DMS79 treated with DMSO at 0.1 percent for 48 hours (cell line): ENCODE measurements around the gene DHX34.
"Not testable (repeated sequence)": the region's sequence is repeated elsewhere in the genome, so short reads cannot be mapped to it uniquely, and the experiment has no call there.

Experiments
- DNase-seq: peaks from one replicate; lab custom pipeline; 2025; lab: John Stamatoyannopoulos, UW

Gene DHX34

DNA sequence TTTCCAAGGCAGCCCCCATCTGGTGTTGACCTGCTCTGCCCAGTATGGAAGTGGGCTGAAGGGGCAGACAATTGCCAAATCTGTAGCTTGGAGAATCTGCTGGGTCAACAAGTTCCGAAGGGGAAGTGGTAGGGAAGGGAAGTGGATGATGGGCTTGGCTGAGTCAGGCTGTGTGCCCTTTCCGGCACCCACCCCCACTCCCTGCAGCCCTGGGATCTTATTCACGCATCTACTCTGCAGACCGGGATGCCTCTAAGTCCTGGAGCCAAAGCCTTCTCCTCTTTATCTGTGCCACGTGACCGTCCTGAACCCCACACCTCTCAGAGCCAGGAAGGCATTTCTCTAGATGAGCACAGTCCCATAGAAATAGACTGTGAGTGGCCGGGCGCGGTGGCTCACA is 24.6 kb upstream of the DHX34 start:
- DNase-seq, result no peak

DNA sequence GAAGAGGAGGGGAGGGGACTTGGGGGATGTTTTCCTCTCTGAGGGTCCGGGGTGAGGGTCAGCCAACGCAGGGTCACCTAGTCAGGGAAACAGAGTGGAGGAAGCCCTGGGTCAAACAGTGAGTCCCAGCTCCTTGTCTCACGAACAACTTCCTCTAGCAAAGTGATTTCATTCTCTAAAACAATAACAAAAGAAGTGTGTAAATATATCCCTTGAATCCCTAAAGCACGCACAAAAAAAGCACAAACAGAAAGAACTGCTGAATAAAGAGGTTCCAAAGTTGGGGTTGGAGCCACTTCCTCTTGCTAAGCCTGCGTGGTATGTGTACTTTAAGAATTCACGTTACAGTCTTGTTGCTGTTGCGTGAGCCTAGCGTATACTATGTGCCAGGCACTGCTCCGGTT is 18.6 kb upstream of the DHX34 start:
- DNase-seq, result no peak

DNA sequence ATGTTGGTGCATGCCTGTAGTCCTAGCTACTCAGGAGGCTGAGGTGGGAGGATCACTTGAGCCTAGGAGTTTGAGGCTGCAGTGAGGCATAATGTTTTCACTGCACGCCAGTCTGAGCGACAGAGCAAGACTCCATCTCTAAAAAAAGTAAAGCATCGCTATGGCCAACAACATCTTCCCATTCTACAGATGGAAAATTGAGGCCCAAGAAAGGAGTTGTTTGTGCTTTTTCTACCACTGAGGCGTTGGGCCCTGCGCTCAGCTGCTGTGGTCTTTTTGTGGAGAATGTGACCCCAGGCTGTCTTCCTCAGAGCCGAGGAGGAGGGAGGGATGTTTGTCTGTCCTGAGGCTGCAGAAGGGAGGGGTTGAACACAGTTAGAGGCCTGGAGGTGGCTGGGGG is 17.6 kb upstream of the DHX34 start:
- DNase-seq, result no peak

DNA sequence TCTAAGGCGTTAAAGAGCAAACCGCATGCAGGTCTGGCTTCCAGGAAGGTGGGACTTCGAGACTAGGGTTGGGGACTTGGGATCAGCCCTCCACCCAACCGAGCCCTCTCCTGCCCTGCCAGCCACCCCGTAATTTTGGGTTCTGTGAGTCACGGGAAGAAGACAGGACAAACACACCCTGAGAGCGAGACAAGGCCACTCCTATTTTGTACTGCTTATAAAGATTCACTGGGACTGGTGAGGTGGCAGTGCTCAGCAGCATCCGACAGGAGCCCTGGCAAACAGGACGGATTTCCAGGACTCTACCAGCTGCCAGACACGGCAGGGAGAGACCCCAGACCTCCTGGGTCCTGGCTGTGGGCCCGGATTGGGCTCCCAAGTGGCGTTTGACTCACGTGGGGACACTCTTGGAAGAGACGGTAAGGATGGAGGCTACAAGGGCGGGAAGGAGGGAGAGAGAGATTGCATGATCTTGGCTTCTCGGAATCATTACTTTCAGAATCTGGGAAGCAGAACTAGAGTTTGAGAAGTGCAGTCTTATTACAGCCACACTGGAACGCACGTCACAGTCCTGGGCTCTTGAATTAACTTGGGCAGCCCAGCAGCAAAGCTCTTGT is 17.1 kb upstream of the DHX34 start, which contains the start of gene C5AR2:
Gene C5AR2 (plus strand): TSS at position 245 of the 617 bp plus-strand sequence. CDS start 8,625 bp downstream, outside the sequence.
- DNase-seq, result no peak

- peak; percentile 12 for DNase-seq
These were observed 12.1 kb upstream of the DHX34 start for GRCh38 chr19:47336765-47337718.

- DNase-seq, result no peak
These were observed 9.8 kb upstream of the DHX34 start for GRCh38 chr19:47339196-47339880.

GRCh38 chr19:47340477-47341208 is 8.5 kb upstream of the DHX34 start:
- no peak for DNase-seq

DNA sequence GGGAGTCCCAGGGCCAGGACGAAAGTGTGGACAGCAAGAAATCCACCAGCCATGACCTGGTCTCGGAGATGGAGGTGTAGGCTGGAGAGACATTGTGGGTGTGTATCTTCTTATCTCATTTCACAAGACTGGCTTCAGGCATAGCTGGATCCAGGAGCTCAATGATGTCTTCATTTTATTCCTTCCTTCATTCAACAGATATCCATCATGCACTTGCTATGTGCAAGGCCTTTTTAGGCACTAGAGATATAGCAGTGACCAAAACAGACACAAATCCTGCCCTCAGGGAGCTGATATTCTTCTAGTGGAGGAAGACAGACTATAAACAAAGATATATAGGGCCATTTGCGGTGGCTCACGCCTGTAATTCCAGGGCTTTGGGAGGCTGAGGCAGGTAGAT is 7.4 kb upstream of the DHX34 start:
- DNase-seq, result no peak

- DNase-seq, result no peak
These were observed 5.8 kb upstream of the DHX34 start for GRCh38 chr19:47343194-47343802.

DNA sequence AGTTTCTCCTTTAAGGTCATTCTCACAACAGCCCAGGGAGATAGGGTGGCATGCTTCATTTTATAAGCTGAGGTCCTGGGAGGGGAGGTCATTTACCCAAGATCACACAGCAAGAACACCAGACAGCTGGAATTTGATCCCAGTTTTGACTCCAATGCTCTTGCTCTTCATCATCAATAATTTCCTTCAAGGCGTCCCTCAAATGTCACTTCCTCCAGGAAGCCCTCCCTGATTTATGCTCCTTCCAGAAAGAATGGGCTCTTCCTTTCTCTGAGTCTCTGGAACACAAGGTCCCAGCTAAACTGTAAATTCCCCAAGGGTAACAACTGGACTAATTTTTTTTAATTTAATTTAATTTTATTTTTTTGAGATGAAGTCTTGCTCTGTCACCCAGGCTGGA is 4.7 kb upstream of the DHX34 start:
- DNase-seq, result no peak

DNA sequence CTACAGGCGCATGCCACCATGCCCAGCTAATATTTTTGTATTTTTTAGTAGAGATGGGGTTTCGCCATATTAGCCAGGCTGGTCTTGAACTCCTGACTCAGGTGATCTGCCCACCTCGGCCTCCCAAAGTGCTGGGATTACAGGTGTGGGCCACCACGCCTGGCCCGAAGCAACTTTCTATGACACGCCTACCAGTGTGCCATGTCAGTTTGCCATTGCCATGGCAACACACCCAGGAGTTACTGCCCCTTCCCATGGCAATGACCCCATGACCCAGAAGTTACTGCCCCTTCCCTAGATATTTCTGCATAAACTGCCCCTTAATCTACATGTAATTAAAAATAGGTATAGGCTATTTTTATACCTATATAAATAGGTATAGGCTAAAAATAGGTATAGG is 3.1 kb upstream of the DHX34 start:
- not testable (repeated sequence) for DNase-seq

- DNase-seq, result no peak
These were observed 1.5 kb downstream of the DHX34 start for GRCh38 chr19:47350630-47351029.

DNA sequence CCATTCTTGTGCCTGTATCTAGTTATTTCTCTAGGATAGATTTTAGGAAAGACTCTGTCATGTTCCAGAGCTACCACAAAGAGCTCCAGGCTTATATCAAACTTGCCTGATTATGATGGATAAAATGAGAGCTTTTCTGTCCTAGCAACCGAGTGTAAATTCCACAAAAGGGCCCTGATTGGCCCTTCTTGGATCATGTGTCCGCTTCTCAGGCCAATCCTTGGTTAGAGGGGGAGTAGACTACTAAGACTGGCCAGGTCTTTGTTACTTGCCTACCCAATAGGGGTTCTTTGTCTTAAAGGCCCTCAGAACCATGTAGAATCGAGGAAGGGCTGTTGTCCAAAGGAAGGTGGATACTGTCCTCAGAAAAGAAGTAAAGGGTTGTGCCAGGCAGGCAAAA is 2.4 kb downstream of the DHX34 start:
- DNase-seq, result no peak

DNA sequence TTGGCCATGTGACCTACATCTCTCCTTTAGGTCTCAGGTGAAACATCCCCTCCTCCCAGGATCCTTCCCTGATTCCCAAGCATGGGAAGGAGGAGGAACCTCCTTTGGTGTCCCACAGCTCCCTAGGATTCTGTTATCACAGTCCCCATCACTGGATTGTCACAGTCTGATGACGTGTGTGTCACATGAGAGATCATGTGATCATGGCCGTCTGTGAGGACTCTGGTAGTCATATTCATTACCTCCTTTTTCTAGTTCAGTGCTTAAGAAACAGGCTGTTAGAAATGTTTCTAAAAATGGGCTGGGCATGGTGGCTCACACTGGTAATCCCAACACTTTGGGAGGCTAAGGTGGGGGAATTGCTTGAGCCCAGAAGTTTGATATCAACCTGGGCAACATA is 3.0 kb downstream of the DHX34 start:
- DNase-seq, result no peak

DNA sequence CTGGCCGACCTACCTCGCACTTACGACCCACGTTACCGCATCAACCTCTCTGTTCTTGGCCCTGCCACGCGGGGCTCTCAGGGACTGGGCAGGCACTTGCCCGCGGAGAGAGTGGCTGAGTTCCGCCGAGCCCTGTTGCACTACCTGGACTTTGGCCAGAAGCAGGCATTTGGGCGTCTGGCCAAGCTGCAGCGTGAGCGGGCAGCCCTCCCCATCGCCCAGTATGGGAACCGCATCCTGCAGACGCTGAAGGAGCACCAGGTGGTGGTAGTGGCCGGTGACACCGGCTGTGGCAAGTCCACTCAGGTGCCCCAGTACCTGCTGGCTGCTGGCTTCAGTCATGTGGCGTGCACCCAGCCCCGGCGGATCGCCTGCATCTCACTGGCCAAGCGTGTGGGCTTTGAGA is 4.2 kb downstream of the DHX34 start:
- peak; percentile 58 for DNase-seq

DNA sequence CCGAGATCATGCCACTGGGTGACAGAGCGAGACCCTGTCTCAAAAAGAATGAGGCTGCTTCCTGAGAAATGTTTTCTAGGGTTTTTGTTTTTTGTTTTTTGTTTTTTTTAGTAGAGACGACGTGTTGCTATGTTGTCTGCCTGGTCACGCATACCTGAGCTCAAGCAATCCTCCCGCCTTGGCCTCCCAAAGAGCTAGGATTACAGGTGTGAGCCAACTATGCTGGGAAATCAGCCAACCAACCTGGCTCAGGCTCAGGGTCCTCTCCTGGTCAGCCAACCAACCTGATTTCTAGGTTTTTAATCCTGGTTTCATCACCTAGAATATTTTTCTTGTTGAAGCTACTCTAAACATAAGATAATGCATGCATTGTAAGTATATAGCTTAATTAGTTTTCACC is 7.8 kb downstream of the DHX34 start:
- DNase-seq, result peak; percentile 22

DNA sequence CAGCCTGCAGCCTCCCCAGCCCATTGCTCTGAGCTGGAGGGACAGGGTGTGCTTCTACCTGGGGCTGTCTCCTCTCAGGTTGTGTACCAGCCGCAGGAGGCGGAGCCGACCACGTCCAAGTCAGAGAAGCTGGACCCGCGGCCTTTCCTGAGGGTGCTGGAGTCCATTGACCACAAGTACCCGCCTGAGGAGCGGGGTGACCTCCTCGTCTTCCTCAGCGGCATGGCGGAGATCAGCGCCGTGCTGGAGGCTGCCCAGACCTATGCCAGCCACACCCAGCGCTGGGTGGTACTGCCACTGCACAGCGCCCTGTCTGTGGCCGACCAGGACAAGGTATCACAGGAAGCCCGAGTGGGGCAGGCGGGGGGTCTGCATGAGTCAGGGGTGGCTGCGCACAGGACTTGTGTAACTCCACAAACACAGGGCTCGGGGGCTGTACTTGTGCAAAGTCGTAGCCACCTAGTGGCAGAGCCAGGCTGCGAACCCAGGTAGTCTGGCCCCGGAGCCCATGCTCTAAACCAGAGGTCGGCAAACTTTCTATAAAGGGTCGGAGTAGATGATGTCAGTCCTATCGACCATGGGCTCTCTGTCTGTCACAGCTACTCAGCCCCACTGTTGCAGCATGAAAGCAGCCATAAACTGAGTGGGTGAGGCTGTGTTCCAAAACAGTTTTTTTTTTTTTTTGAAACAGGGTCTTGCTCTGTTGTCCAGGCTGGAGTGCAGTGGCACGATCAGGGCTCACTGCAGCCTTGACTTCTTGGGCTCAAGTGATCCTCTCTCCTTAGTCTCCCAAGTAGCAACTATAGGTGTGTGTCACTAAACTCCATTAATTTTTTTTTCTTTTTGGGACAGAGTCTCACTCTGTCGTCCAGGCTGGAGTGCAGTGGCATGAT is 8.9 kb downstream of the DHX34 start:
- DNase-seq, result no peak

- no peak for DNase-seq
These were observed 9.8 kb downstream of the DHX34 start for GRCh38 chr19:47358936-47359335.

GRCh38 chr19:47362321-47362720 is 13.2 kb downstream of the DHX34 start:
- no peak for DNase-seq

DNA sequence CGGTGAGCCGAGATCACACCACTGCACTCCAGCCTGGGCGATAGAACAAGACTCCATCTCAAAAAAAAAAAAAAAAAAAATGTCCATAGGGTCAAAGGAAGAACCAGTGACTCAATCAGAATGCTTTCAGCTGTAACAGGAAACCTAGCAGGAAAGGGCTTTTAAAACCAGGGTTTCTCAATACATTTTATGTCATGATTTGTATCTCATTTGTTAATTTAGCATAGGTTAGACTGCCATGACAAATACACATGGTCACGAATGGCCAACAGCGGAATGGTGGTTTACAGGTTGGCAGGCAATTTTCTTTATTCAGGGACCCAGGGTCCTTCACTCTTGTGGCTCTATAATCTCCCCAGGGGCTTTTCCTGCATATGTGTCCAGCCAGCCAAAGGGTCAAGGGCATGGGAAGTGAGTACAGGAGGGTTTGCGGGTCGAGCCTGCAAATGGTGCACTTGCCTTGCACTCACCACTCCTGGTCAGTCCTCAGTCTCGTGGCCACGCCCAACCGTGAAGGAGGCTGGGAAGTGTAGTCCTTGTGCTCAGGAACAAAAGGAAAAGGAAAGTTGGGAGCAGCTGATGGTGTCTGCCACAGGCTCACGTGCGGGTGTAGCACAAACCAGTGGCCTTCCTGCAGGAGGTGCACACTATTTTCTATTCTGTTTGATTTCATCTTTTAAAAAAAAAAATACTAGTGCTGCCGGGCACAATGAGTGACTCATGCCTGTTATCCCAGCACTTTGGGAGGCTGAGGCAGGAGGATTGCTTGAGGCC is 14.8 kb downstream of the DHX34 start:
- DNase-seq, result no peak
